IgD-negative memory B cell (primary cell): Measurements from ENCODE around the gene ICOS. TPM values are rescaled to one million over a fixed set of nuclear protein-coding genes. Genes with fewer than 3 reads are reported as not detected.
"Not testable (repeated sequence)": the region's sequence is repeated elsewhere in the genome, so short reads cannot be mapped to it uniquely, and the experiment has no call there.

Experiments
- H3K27ac Mint-ChIP-seq, 3 donors: one replicate each; pipeline ENCODE4 v1.8.0; 2020 to 2022; ENCODE audit warnings: mild to moderate bottlenecking in 3 of 3, mixed read lengths in 3 of 3, moderate library complexity in 1 of 3
- H3K27me3 Mint-ChIP-seq: one replicate; pipeline ENCODE4 v1.8.0; 2021; ENCODE audit warnings: mixed read lengths
- H3K36me3 Mint-ChIP-seq: one replicate; pipeline ENCODE4 v1.8.0; 2020; ENCODE audit warnings: mild to moderate bottlenecking, mixed read lengths
- H3K4me1 Mint-ChIP-seq, 3 donors: one replicate each; pipeline ENCODE4 v1.8.0; 2020 to 2022; ENCODE audit warnings: mixed read lengths in 3 of 3, mild to moderate bottlenecking in 1 of 3
- H3K4me3 Mint-ChIP-seq, 4 donors: one replicate each; pipeline ENCODE4 v1.8.0; 2020 to 2022; ENCODE audit warnings: mild to moderate bottlenecking in 4 of 4, mixed read lengths in 4 of 4, moderate library complexity in 3 of 4
- H3K9me3 Mint-ChIP-seq, 3 donors: one replicate each; pipeline ENCODE4 v1.8.0; 2020 to 2021; ENCODE audit warnings: mixed read lengths in 3 of 3, mild to moderate bottlenecking in 1 of 3
- polyA plus RNA-seq: library from polyadenylated mRNA; unstranded; fragments of 300-500 nt; fragmentation: Illumina TruSeq; gene quantifications from one replicate; pipeline ENCODE4 v1.2.3, GENCODE V29; 2021

ICOS gene
- polyA plus RNA-seq, 1 donor from 2014 or later, result 0.29 TPM

GRCh38 chr2:203934711-203935438 is 1.7 kb upstream of the ICOS start:
- H3K4me3 Mint-ChIP-seq, result no peak overlapping the region
- no peaks in the 10 kb centered on the region for H3K36me3 Mint-ChIP-seq
- peaks cover 6% of the 10 kb centered on the region for H3K27me3 Mint-ChIP-seq
- H3K9me3 Mint-ChIP-seq, result peaks cover 0 to 3% (median 0%) of the 10 kb centered on the region in 3 donors
- peak overlapping the region in 1 of 3 donors; percentile 59 for H3K27ac Mint-ChIP-seq
- no peaks in the 10 kb centered on the region for H3K4me1 Mint-ChIP-seq

- H3K27me3 Mint-ChIP-seq, result peaks cover 3% of the 10 kb centered on the region
- no peaks in the 10 kb centered on the region for H3K36me3 Mint-ChIP-seq
- no peak overlapping the region for H3K4me3 Mint-ChIP-seq
- peaks cover 0 to 3% (median 0%) of the 10 kb centered on the region in 3 donors for H3K9me3 Mint-ChIP-seq
- no peak overlapping the region for H3K27ac Mint-ChIP-seq
- no peaks in the 10 kb centered on the region for H3K4me1 Mint-ChIP-seq
Observed at GRCh38 chr2:203935568-203935967, 995 bp upstream of the ICOS start.

GRCh38 chr2:203936949-203937348 is 386 bp downstream of the ICOS start:
- Mint-ChIP-seq H3K27me3 (peaks cover 5% of the 10 kb centered on the region), H3K9me3 (no peaks in the 10 kb centered on the region), H3K36me3 (no peaks in the 10 kb centered on the region), H3K4me1 (no peaks in the 10 kb centered on the region), H3K4me3 (peak overlapping the region in 1 of 4 donors; percentile 44), H3K27ac (no peak overlapping the region)

- H3K4me3 Mint-ChIP-seq, result peak overlapping the region in 2 of 4 donors; percentile 49 to 75
- no peaks in the 10 kb centered on the region for H3K36me3 Mint-ChIP-seq
- H3K27me3 Mint-ChIP-seq, result peaks cover 5% of the 10 kb centered on the region
- no peak overlapping the region for H3K27ac Mint-ChIP-seq
- H3K9me3 Mint-ChIP-seq, result no peaks in the 10 kb centered on the region
- no peaks in the 10 kb centered on the region for H3K4me1 Mint-ChIP-seq
Observed at GRCh38 chr2:203937788-203938187, 1.2 kb downstream of the ICOS start.

GRCh38 chr2:203940039-203940438 is 3.5 kb downstream of the ICOS start:
- peak overlapping the region in 1 of 4 donors; percentile 66 for H3K4me3 Mint-ChIP-seq

GRCh38 chr2:203943493-203944382 is 7.2 kb downstream of the ICOS start:
- H3K27me3 Mint-ChIP-seq, H3K4me3 Mint-ChIP-seq, H3K36me3 Mint-ChIP-seq, H3K27ac Mint-ChIP-seq, H3K9me3 Mint-ChIP-seq, H3K4me1 Mint-ChIP-seq: not testable (repeated sequence)

More at GRCh38 chr2:203940039-203940438, 3.5 kb downstream of the ICOS start:
- no peaks in the 10 kb centered on the region for H3K4me1 Mint-ChIP-seq
- H3K9me3 Mint-ChIP-seq, result no peaks in the 10 kb centered on the region
- H3K27ac Mint-ChIP-seq, result no peak overlapping the region
- H3K27me3 Mint-ChIP-seq, result peaks cover 5% of the 10 kb centered on the region
- no peaks in the 10 kb centered on the region for H3K36me3 Mint-ChIP-seq

- peaks cover 0 to 2% (median 0%) of the 10 kb centered on the region in 3 donors for H3K9me3 Mint-ChIP-seq
- peaks cover 2% of the 10 kb centered on the region for H3K36me3 Mint-ChIP-seq
- no peak overlapping the region for H3K27ac Mint-ChIP-seq
- no peak overlapping the region for H3K4me3 Mint-ChIP-seq
- H3K27me3 Mint-ChIP-seq, result peaks cover 3% of the 10 kb centered on the region
- peaks cover 0 to 4% (median 2%) of the 10 kb centered on the region in 3 donors for H3K4me1 Mint-ChIP-seq
Observed at GRCh38 chr2:203948733-203949132, 12.2 kb downstream of the ICOS start.

- H3K4me3 Mint-ChIP-seq, result no peak overlapping the region
Observed at GRCh38 chr2:203949228-203949627, 12.7 kb downstream of the ICOS start.

GRCh38 chr2:203951366-203951902 is 14.9 kb downstream of the ICOS start:
- H3K4me1 Mint-ChIP-seq, result peaks cover 0 to 4% (median 2%) of the 10 kb centered on the region in 3 donors

More at GRCh38 chr2:203949228-203949627, 12.7 kb downstream of the ICOS start:
- peaks cover 2% of the 10 kb centered on the region for H3K36me3 Mint-ChIP-seq
- peaks cover 0 to 2% (median 0%) of the 10 kb centered on the region in 3 donors for H3K9me3 Mint-ChIP-seq
- H3K27me3 Mint-ChIP-seq, result peaks cover 3% of the 10 kb centered on the region
- peaks cover 0 to 4% (median 2%) of the 10 kb centered on the region in 3 donors for H3K4me1 Mint-ChIP-seq
- H3K27ac Mint-ChIP-seq, result no peak overlapping the region

GRCh38 chr2:203959265-203959664 is 22.7 kb downstream of the ICOS start:
- H3K9me3 Mint-ChIP-seq, result no peaks in the 10 kb centered on the region
- H3K4me1 Mint-ChIP-seq, result no peaks in the 10 kb centered on the region
- H3K4me3 Mint-ChIP-seq, result no peak overlapping the region
- H3K36me3 Mint-ChIP-seq, result no peaks in the 10 kb centered on the region
- peaks cover 8% of the 10 kb centered on the region for H3K27me3 Mint-ChIP-seq
- no peak overlapping the region for H3K27ac Mint-ChIP-seq

More at GRCh38 chr2:203951366-203951902, 14.9 kb downstream of the ICOS start:
- Mint-ChIP-seq H3K27ac (peak overlapping the region in 1 of 3 donors; percentile 14), H3K4me3 (peak overlapping the region in 2 of 4 donors; percentile 2 to 6), H3K36me3 (peaks cover 2% of the 10 kb centered on the region), H3K27me3 (peaks cover 3% of the 10 kb centered on the region), H3K9me3 (peaks cover 0 to 2% (median 0%) of the 10 kb centered on the region in 3 donors)

- H3K9me3 Mint-ChIP-seq, result no peaks in the 10 kb centered on the region
- peaks cover 1% of the 10 kb centered on the region for H3K36me3 Mint-ChIP-seq
- H3K27ac Mint-ChIP-seq, result no peak overlapping the region
- H3K27me3 Mint-ChIP-seq, result peaks cover 8% of the 10 kb centered on the region
- no peak overlapping the region for H3K4me3 Mint-ChIP-seq
- no peaks in the 10 kb centered on the region for H3K4me1 Mint-ChIP-seq
Observed at GRCh38 chr2:203959672-203960071, 23.1 kb downstream of the ICOS start.

- Mint-ChIP-seq H3K27me3 (peaks cover 8% of the 10 kb centered on the region), H3K9me3 (no peaks in the 10 kb centered on the region), H3K27ac (no peak overlapping the region), H3K36me3 (peaks cover 1% of the 10 kb centered on the region), H3K4me1 (no peaks in the 10 kb centered on the region), H3K4me3 (no peak overlapping the region)
Observed at GRCh38 chr2:203960811-203961210, 24.2 kb downstream of the ICOS start.

GRCh38 chr2:203965190-203965589 is 28.6 kb downstream of the ICOS start:
- not testable (repeated sequence) for H3K36me3 Mint-ChIP-seq, H3K27ac Mint-ChIP-seq, H3K27me3 Mint-ChIP-seq, H3K4me1 Mint-ChIP-seq, H3K4me3 Mint-ChIP-seq, H3K9me3 Mint-ChIP-seq

- no peaks in the 10 kb centered on the region for H3K4me1 Mint-ChIP-seq
- H3K27me3 Mint-ChIP-seq, result peaks cover 11% of the 10 kb centered on the region
- H3K9me3 Mint-ChIP-seq, result peaks cover 0 to 3% (median 3%) of the 10 kb centered on the region in 3 donors
- no peak overlapping the region for H3K27ac Mint-ChIP-seq
- H3K4me3 Mint-ChIP-seq, result no peak overlapping the region
- H3K36me3 Mint-ChIP-seq, result no peaks in the 10 kb centered on the region
Observed at GRCh38 chr2:203971251-203971650, 34.7 kb downstream of the ICOS start.

- H3K27me3 Mint-ChIP-seq, result peaks cover 11% of the 10 kb centered on the region
- no peak overlapping the region for H3K4me3 Mint-ChIP-seq
- no peak overlapping the region for H3K27ac Mint-ChIP-seq
- no peaks in the 10 kb centered on the region for H3K4me1 Mint-ChIP-seq
- H3K9me3 Mint-ChIP-seq, result peaks cover 0 to 3% (median 3%) of the 10 kb centered on the region in 3 donors
- no peaks in the 10 kb centered on the region for H3K36me3 Mint-ChIP-seq
Observed at GRCh38 chr2:203972066-203972465, 35.5 kb downstream of the ICOS start.
